H9 (cell line): ENCODE measurements around the gene RAC2. TPM values are rescaled to one million over a fixed set of nuclear protein-coding genes. Genes with fewer than 3 reads are reported as not detected.

Experiments used
- DNase-seq: peaks from one replicate; pipeline ENCODE4 v3.0.0-alpha.2; 2017
- H2AFZ ChIP-seq: one replicate; pipeline ENCODE4 v1.6.1; 2013; ENCODE audit warnings: mild to moderate bottlenecking, low read length, control low read depth, moderate library complexity
- H2AK5ac ChIP-seq: 2 replicates; pipeline ENCODE4 v1.6.1; 2013; ENCODE audit warnings: low read length, control low read depth, mixed read lengths; ENCODE audit not compliant: insufficient read length
- H2BK120ac ChIP-seq: one replicate; pipeline ENCODE4 v1.6.1; 2013; ENCODE audit warnings: low read depth, mild to moderate bottlenecking, low read length, control low read depth, inconsistent platforms; ENCODE audit not compliant: poor library complexity, severe bottlenecking
- H2BK12ac ChIP-seq: 2 replicates; pipeline ENCODE4 v1.6.1; 2013; ENCODE audit warnings: low read length, control low read depth, mixed read lengths, low read depth; ENCODE audit not compliant: insufficient read length
- H2BK15ac ChIP-seq: 2 replicates; pipeline ENCODE4 v1.6.1; 2013; ENCODE audit warnings: low read depth, low read length, control low read depth
- H2BK20ac ChIP-seq: one replicate; pipeline ENCODE4 v1.6.1; 2013; ENCODE audit warnings: low read depth, mild to moderate bottlenecking, low read length, control low read depth, inconsistent platforms; ENCODE audit not compliant: poor library complexity, severe bottlenecking
- H2BK5ac ChIP-seq: 2 replicates; pipeline ENCODE4 v1.6.1; 2013; ENCODE audit warnings: low read length, control low read depth, mixed read lengths; ENCODE audit not compliant: insufficient read length
- H3K14ac ChIP-seq: 2 replicates; pipeline ENCODE4 v1.6.1; 2013; ENCODE audit warnings: low read length, control low read depth; ENCODE audit not compliant: insufficient read depth
- H3K18ac ChIP-seq: 2 replicates; pipeline ENCODE4 v1.6.1; 2013; ENCODE audit warnings: low read depth, mild to moderate bottlenecking, mixed read lengths, low read length, control low read depth; ENCODE audit not compliant: insufficient read length
- H3K23ac ChIP-seq: 2 replicates; pipeline ENCODE4 v1.6.1; 2013; ENCODE audit warnings: low read length, control low read depth, mixed read lengths, low read depth; ENCODE audit not compliant: insufficient read length
- H3K23me2 ChIP-seq: 2 replicates; pipeline ENCODE4 v1.6.1; 2013; ENCODE audit warnings: low read depth, mild to moderate bottlenecking, mixed read lengths, low read length, control low read depth; ENCODE audit not compliant: insufficient read length, poor library complexity, severe bottlenecking
- H3K27ac ChIP-seq: 2 replicates; pipeline ENCODE4 v1.5.1; 2013; ENCODE audit warnings: low read length, control low read depth, mixed read lengths, low read depth; ENCODE audit not compliant: insufficient read length
- H3K27me3 ChIP-seq: 2 replicates; pipeline ENCODE4 v1.6.1; 2013; ENCODE audit warnings: low read length, control low read depth, inconsistent platforms; ENCODE audit not compliant: insufficient read depth
- H3K4ac ChIP-seq: 2 replicates; pipeline ENCODE4 v1.6.1; 2013; ENCODE audit warnings: low read depth, mild to moderate bottlenecking, control low read depth, inconsistent platforms, low read length, moderate library complexity
- H3K4me1 ChIP-seq: 2 replicates; pipeline ENCODE4 v1.6.1; 2013; ENCODE audit warnings: low read length, control low read depth, inconsistent platforms; ENCODE audit not compliant: insufficient read depth
- H3K4me2 ChIP-seq: 2 replicates; pipeline ENCODE4 v1.6.1; 2013; ENCODE audit warnings: low read length, control low read depth, mixed read lengths; ENCODE audit not compliant: insufficient read length, insufficient read depth
- H3K56ac ChIP-seq: 2 replicates; pipeline ENCODE4 v1.6.1; 2013; ENCODE audit warnings: low read depth, mild to moderate bottlenecking, mixed read lengths, low read length, control low read depth; ENCODE audit not compliant: insufficient read length
- H3K79me1 ChIP-seq: 2 replicates; pipeline ENCODE4 v1.6.1; 2013; ENCODE audit warnings: low read depth, mild to moderate bottlenecking, moderate library complexity, low read length, control low read depth, inconsistent platforms; ENCODE audit not compliant: insufficient read depth, poor library complexity, severe bottlenecking
- H3K79me2 ChIP-seq: 2 replicates; pipeline ENCODE4 v1.6.1; 2013; ENCODE audit warnings: low read length, control low read depth, inconsistent platforms; ENCODE audit not compliant: insufficient read depth
- H3K9ac ChIP-seq: 2 replicates; pipeline ENCODE4 v1.6.1; 2013; ENCODE audit warnings: low read length, control low read depth, mixed read lengths; ENCODE audit not compliant: insufficient read length; ENCODE audit errors: extremely low read depth
- H3K9me3 ChIP-seq: one replicate; pipeline ENCODE4 v1.6.1; 2013; ENCODE audit warnings: low read depth, low read length, inconsistent platforms; ENCODE audit not compliant: control insufficient read depth
- H3T11ph ChIP-seq: one replicate; pipeline ENCODE4 v1.6.1; 2013; ENCODE audit warnings: mild to moderate bottlenecking, low read length, control low read depth, inconsistent platforms
- H4K20me1 ChIP-seq: one replicate; pipeline ENCODE4 v1.6.1; 2013; ENCODE audit not compliant: control insufficient read depth, insufficient read length, insufficient read depth
- H4K5ac ChIP-seq: 2 replicates; pipeline ENCODE4 v1.6.1; 2013; ENCODE audit warnings: low read depth, mild to moderate bottlenecking, mixed read lengths, low read length, control low read depth; ENCODE audit not compliant: insufficient read length
- H4K8ac ChIP-seq: replicated peaks from 2 replicates; pipeline ENCODE4 v1.6.1; 2013; ENCODE audit warnings: low read length, control low read depth, mixed read lengths, low read depth; ENCODE audit not compliant: insufficient read length
- H4K91ac ChIP-seq: 2 replicates; pipeline ENCODE4 v1.6.1; 2013; ENCODE audit warnings: low read depth, mild to moderate bottlenecking, moderate library complexity, mixed read lengths, low read length, control low read depth; ENCODE audit not compliant: insufficient read length
- H3K27ac Mint-ChIP-seq, 3 experiments: 2 replicates in 2 of 3; 3 replicates in 1 of 3; pipeline ENCODE4 v1.8.0; 2020 to 2021; ENCODE audit warnings: mixed read lengths in 3 of 3, mild to moderate bottlenecking in 1 of 3, moderate library complexity in 1 of 3
- H3K27me3 Mint-ChIP-seq: 2 replicates; pipeline ENCODE4 v1.8.0; 2021; ENCODE audit warnings: low read depth, mild to moderate bottlenecking, moderate library complexity, mixed read lengths
- H3K36me3 Mint-ChIP-seq, 3 experiments: 2 replicates in 2 of 3; 3 replicates in 1 of 3; pipeline ENCODE4 v1.8.0; 2020 to 2021; ENCODE audit warnings: low read depth in 3 of 3, mixed read lengths in 3 of 3; ENCODE audit not compliant: insufficient read depth in 1 of 3
- H3K4me1 Mint-ChIP-seq, 2 experiments: 2 replicates each; pipeline ENCODE4 v1.8.0; 2020; ENCODE audit warnings: mixed read lengths in 2 of 2
- H3K4me3 Mint-ChIP-seq, 2 experiments: 2 replicates in 1 of 2; 3 replicates in 1 of 2; pipeline ENCODE4 v1.8.0; 2020 to 2021; ENCODE audit warnings: mild to moderate bottlenecking in 2 of 2, mixed read lengths in 2 of 2, moderate library complexity in 1 of 2
- H3K9me3 Mint-ChIP-seq, 2 experiments: 2 replicates in 1 of 2; 3 replicates in 1 of 2; pipeline ENCODE4 v1.8.0; 2020; ENCODE audit warnings: mild to moderate bottlenecking in 2 of 2, mixed read lengths in 2 of 2, moderate library complexity in 1 of 2
- WGBS: extraction: QIAGEN DNeasy Blood & Tissue Kit; methylation state at CpG from one replicate; pipeline ENCODE4 v1.1.7; 2013; ENCODE audit warnings: missing lambda C conversion rate, low lambda C conversion rate, mixed read lengths; ENCODE audit not compliant: insufficient read length; ENCODE audit errors: extremely low coverage; 5-methylcytosine and 5-hydroxymethylcytosine counted together
- total RNA-seq: library from RNA; stranded (reverse); gene quantifications from 2 replicates; pipeline ENCODE4 v1.2.1, GENCODE V29; 2021
- TF ChIP-seq, protein P1 (sequence below): fragments of 200-600 bp; sonication (generic); conservative IDR thresholded peaks from 3 replicates; pipeline ENCODE4 v1.8.0; 2021; ENCODE audit warnings: antibody characterized with exemption, mild to moderate bottlenecking

The RAC2 gene
- total RNA-seq, 1 experiment from 2014 or later: 2.8 TPM

GRCh38 chr22:37208401-37209139 is 35.5 kb downstream of the RAC2 start:
- Histone ChIP-seq H3K18ac (no peak overlapping the region), H2BK5ac (no peak overlapping the region), H4K5ac (no peak overlapping the region), H4K8ac (no peak overlapping the region), H3K23me2 (no peaks in the 10 kb centered on the region), H3K27me3 (no peaks in the 10 kb centered on the region), H2AFZ (no peak overlapping the region), H3K79me2 (no peaks in the 10 kb centered on the region), H2AK5ac (no peak overlapping the region), H3K56ac (no peak overlapping the region), H2BK120ac (no peak overlapping the region), H3K9ac (no peak overlapping the region), H2BK15ac (no peak overlapping the region), H4K91ac (no peak overlapping the region), H3K4ac (no peak overlapping the region), H4K20me1 (no peaks in the 10 kb centered on the region), H2BK20ac (no peak overlapping the region), H3K23ac (no peak overlapping the region), H3K9me3 (no peaks in the 10 kb centered on the region), H2BK12ac (no peak overlapping the region), H3K79me1 (no peaks in the 10 kb centered on the region), H3K4me2 (no peak overlapping the region), H3K27ac (no peak overlapping the region), H3K14ac (no peak overlapping the region; the same call in 1 of the 2 replicates), H3K4me1 (no peaks in the 10 kb centered on the region), H3T11ph (no peak overlapping the region)
- peaks cover 16 to 32% of the 10 kb centered on the region in 2 experiments for H3K4me1 Mint-ChIP-seq
- peaks cover 30% of the 10 kb centered on the region for H3K27me3 Mint-ChIP-seq
- H3K36me3 Mint-ChIP-seq: no peaks in the 10 kb centered on the region
- no CpG with 5 or more reads among the region's 7 CpGs for WGBS
- TF ChIP-seq, protein P1, sequence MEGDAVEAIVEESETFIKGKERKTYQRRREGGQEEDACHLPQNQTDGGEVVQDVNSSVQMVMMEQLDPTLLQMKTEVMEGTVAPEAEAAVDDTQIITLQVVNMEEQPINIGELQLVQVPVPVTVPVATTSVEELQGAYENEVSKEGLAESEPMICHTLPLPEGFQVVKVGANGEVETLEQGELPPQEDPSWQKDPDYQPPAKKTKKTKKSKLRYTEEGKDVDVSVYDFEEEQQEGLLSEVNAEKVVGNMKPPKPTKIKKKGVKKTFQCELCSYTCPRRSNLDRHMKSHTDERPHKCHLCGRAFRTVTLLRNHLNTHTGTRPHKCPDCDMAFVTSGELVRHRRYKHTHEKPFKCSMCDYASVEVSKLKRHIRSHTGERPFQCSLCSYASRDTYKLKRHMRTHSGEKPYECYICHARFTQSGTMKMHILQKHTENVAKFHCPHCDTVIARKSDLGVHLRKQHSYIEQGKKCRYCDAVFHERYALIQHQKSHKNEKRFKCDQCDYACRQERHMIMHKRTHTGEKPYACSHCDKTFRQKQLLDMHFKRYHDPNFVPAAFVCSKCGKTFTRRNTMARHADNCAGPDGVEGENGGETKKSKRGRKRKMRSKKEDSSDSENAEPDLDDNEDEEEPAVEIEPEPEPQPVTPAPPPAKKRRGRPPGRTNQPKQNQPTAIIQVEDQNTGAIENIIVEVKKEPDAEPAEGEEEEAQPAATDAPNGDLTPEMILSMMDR: no peak
- H3K9me3 Mint-ChIP-seq: no peaks in the 10 kb centered on the region
- no peak overlapping the region; a peak in 1 of 7 replicates for H3K27ac Mint-ChIP-seq
- H3K4me3 Mint-ChIP-seq: no peak overlapping the region
- no peak for DNase-seq
